Activated CD8-positive, alpha-beta memory T cell treated with anti-CD3 and anti-CD28 coated beads for 24 hours (primary cell): ENCODE results near the gene ATP1A1.

ENCODE experiments used
- DNase-seq: peaks from one replicate; pipeline ENCODE4 v3.0.0-alpha.2; 2020

ATP1A1 gene

DNA sequence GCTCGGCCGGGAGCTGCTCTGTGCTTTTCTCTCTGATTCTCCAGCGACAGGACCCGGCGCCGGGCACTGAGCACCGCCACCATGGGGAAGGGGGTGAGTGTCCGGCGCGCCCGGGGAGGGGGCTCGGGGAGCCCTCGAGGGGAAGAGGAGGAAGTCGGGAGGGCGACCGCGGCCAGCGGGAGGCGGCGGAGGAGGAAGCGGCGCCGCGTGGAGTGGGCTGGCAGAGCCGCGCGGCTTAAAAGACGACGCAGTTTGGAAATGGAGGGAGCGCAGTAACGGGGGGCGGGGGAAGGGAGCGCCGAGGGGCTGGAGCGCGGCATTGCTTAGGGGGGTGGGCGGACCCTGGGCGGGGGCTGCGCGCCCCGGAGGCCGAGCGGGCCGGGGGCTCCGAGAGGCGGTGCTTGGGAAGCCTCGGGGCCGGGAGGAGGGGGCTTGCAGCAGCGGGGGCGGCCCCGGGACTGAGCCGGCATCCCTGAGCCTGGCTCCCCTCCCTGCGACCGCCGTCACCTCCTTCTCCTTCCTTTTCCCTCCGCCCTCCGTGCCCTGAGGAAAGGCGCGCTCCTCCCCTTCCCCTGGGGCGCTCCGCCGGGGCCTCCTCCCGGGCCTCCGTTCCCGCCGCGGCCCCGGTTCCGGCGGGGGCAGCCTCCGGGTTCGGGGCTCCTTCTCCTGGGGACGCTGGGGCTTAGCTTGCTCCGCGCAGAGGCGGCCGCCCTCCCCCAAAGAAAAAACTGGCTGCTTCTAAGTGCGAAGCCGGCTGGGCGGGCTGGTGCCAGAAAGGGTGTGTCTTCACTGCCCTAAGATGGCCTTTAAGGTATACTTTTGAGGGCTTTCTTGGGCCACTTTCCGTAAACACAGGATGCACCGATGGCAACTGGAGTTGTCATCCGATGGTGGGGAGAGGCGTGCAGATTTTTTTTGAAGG, 648 bp downstream of the ATP1A1 start:
- peak; percentile 83 for DNase-seq

DNA sequence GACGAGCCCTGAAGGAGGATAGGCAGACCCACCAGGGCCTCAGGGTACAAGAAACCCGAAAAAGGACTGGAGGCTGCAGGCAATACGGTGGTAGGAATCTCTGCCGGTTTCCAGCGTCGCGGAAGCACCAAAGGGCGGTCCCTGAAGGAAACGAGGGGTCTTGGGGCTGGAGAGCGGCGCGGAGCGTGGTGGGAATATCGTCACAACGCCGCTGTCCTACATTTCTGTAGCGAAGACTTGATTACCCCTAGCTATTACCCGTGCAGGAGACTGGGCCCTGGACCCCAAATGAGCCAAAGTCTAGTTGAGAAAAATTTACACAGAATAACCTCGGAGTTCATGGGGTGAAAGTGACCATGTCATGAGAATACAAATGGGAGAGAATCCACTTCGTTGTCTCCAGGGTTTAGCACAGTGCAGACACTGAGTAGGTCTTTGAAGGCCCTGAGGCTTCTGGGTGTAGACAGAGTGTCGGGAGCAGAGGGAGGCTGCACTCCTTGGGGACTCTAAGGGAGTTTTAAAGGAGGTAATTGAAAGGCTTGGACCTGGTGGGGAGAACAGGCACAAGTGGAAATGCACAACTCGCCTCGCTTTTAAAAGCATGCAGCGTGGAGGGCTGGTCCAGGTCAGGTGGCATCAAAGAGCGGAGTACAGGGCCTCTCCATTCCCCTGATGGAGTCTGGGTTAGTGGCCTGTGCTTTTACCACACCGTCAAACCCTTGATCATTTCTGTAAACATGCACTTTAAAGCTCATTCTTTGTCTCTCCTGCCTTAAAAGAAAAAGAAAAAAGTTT, 1.5 kb downstream of the ATP1A1 start:
- DNase-seq, result no peak

DNA sequence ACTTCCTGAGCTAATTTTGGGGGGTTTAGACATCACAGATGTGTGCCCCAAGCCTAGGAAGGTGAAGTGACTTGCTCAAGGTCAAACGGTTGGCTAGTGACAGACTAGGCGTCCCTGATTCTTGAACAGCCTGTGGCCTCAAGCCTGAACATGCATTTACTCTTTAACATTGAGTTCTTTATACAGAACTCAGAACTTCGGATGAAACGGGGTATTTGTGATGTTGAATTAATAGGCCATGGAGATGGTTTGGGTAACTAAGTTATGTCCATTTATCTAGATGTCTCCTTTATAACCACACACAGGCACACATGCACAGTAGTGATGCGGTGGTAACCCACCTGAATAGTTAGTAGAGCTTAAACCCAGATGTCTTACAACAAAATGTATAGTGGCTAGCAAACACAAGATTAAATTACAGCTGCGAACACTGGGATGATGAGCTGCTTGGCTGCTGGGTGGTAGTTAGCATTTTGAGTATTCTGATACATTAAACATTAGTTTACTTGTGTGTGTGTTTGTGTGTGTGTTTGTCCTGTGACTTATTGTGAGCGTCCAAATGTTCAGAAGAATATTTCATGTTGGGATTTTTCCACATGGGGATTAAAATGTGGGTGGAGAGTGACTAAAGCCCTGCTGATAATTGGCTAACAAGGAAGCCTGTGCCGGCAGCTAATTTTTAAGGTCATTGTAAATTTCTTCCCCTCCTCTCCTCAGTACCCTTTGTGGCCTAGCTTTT, 2.3 kb downstream of the ATP1A1 start:
- DNase-seq, result no peak

DNA sequence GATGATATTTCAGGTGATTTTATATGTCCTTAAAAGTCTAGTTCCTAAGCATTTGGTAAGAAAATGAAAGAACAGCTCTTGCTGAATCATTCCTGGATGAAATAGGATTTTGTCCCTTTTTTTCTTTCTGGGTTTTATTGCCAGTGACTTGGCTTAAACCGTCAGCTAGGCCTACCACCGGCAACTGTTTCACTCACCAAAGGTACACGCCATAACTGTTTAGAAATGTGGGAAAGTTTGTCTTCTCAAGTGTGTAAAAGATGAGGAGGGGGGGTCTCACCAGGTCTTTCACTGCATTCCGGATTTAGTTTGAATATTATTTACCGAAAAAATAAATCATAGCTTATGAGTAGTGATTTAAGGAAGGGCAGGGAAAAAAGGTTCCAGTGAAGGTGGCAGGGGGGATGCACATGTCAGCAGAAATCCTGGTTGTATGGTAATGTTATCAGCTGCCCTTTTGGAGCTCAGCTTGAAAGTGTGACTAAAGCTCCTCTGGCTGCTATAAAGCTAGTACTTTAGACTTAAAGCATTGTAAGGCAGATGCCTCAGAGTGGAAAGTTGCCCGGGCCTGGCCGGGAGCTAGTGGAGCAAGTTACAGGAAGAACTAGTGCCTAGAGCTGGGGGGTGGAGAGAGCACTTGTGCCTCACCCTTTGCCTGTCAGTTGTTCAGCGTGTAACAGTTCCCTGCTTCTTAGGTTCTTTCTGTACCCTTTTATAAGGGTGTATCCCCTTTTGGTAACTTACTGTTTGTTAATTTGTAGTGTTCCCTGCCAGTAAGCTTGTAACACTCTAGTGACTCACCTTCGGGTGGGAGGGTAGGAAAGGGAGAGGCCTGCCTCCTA, 3.1 kb downstream of the ATP1A1 start:
- peak; percentile 69 for DNase-seq

DNA sequence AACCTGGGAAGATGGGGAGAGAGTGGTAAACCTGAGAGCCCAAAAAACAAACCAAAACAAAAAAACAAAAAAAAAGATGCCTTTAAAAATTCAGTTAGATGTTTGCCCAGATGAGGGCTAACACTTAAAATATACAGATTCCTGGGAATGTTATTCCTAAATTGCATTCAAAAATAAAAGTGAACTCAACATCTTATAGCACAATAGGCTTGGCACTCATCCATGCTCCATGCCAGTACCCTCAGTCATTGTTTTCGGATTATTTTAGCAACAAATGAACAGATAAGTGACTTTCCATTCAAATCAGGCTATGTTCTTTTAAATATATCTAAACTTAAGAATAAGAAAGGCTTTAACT, 3.7 kb downstream of the ATP1A1 start:
- no peak for DNase-seq

DNA sequence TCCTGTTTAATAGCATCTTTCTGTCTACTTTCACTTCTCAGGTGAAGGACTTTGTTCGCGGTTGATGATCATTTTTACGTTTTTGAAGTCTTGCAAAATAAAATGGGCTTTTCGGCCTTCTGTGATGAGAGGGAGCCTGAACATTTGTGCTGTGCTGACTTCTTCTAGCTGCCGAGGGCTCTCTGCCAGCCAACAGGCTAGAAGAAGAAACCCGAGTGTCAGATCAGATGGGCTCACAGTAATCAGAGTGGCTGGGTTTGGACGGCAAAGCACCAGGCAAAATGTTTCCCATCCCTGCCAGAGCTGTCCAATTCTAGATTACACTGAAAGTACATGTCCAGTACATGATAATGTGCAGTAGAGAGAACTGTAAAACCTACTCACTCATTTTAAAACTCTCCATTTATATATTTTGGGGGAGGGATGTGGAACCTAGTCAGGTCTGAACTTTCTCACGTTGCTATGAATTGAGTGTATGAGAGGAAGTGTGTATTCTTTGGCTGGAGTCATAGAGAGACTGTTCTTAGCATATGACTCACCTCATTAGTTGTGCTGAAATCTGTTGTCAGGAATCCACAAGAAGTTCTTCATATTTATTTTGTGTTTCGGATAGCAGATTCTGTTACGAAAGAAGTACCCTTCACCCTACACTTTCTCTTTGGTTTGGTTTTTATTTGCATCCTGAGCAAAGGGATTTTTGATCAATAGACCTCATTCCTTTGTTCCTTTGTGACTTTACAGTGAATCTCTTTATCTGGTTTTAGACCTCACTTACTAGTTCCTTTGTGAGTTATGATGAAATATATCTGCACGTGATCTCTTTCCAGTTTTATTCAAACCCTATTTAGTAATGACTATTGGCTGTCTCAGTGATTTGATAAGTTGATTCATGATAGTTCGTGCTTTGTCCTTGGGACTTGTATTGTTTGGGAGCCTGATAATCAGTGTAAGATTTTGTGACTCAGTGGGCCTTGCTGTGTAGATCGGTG, 4.8 kb downstream of the ATP1A1 start:
- DNase-seq, result peak; percentile 73

DNA sequence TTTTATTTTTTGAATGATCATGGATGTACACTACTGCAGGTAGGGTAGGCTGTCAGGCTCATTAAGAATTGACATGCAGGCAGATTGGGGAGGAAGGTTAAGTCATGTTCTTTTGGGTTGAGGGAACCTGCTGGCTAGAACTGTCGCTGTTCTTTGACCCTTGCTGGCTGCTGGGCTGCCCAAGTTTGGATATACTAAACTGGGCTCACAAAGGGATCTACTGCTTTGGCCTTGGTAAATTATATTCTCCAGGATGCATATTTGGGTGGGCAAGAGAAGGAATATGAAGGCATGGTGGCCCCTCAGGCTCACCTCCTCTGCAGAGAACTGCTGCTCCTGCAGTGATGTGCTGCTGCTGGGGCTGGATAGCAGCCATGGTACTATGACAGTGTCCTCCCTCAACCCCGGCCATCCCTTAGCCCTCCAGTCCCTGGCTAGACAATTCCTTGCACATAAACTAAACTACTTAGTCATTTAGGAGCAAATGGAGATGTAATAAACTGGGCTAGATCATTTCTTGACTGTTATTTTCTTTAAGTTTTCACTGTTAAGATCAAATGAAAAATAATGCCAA, 6.1 kb downstream of the ATP1A1 start:
- DNase-seq, result no peak

DNA sequence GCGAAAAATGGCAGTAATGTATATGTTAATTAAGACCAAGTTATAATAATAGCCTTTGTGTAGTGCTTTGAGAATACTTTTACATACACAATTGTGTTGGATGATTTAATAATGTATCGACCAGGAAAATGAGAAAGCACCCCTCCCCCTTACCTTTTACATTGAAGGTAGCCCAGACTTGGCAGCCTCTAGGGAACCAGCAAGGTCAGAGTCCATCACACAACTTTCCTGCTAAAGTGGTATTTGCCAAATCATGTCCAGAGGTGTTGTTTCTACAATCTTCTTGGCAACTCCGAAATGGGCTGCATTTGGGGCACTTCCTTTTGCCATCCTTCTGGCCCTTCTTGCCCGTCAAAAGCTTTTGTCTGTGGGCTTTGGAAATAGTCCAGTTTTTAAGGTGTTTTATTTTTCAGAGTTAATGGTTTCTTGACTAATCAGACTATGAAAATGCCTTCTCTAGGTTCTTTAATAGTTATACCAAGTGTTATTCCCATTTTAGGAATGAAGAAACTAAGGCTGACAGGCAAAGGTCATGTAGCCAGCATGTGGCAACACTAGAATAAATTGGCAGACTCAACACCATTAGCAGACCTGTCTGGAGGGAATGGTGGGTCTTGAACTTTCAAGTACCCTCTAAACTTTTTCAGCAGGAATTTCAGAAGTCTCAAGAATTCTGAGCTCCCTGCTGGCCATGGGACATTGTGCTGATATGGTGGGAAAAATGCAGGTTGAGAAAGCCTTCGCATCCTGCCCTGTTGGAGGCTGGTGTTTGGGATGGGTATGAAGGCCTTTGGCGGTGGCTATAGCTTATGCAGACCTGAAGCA, 6.8 kb downstream of the ATP1A1 start:
- no peak for DNase-seq

DNA sequence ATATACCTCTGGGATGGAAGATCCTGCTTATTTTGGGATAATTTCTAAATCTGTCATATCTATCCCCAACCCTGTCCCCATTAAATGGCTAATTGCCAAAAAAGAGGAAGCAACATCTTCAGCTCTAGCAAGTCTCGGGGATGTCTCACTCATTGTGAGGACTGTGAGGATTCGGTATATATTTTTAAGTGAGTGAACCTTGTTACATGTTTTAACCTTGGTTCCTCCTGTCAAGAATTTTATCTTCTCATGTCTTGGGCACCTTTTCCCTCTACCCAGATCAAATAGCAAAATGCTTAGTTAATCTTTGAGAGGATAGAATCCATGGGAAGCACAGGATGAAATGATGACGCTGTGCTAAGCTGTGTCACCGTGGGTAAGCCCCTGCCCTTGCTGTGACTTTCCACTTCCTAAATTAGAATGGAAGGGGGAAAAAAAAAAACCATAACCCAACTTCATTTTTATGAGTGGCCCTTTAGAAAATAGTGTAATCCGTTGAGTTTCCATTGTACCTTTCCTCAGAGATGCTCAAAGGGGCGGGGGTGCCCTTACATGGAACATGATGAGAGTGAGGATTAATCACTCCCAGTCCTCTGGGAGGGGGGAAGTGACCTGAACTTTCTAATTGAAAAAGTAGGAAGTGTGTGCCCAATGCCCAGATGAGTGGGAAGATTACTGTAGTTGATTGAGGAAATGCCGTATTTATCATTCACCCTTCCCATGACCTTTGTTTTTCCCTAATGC, 7.6 kb downstream of the ATP1A1 start:
- DNase-seq, result no peak

DNA sequence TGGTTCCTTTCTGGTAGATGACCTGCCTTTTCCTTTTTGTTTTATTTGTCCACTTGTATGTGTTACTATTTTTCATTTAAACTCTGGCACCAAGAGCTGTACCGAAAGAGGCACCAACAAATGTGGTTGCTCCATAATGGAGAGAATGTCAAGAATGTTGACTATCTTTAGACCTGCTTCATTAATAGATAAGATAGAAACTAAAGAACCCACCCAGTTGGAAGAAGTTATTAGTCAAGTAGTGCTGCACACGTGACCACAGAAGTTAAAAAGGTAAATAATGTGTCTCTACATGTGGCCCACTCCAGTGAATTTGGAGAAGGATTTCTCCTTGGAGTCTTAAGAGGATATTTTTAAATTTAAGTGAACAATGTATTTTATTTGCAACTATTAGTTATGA, 9.3 kb downstream of the ATP1A1 start:
- no peak for DNase-seq

DNA sequence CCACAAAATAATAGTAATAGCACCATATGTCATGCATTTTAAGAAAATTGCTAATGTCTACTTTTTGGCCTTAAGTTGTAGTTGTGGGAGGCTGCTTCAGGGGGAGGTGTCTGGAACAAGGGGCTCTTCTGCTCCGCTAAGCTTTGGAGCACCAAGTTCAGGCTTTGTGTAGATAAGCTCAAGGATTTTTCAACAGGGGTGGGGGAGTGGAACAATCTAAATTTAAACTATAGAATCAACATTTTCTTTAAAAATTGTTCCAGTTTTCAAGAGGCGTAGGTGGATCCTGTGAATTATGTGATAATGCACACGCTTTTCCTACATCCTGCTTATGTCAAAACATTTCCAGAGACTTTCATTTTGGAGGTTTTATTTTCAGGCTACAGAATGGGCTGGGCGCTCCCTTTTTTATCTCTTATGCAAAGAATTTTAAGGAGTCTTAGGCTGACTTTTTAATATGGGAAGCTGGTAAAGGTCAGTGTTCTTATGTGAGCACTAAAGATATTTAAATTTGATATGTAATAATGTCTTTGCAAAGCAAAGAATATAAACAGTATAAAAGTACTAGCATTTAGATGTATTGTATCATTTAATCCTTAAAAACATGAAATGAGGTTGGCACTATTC, 9.9 kb downstream of the ATP1A1 start:
- no peak for DNase-seq

DNA sequence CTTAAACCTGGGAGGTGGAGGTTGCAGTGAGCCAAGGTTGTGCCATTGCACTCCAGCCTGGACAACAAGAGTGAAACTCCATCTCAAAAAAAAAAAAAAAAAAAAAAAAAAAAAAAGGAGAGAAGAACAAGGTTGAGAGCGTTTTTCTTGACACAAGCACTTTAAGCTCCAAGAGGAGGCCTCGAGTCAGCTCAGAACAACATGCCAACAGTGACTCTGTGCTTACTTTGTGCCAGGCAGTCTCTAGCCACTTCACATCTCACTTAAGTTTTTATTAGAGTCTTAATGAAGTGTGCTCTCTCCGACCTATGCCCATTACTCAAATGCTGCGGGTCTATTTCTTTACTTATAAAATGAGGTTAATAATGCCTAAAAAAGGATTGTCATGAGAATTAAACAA, 13.0 kb downstream of the ATP1A1 start:
- no peak for DNase-seq

DNA sequence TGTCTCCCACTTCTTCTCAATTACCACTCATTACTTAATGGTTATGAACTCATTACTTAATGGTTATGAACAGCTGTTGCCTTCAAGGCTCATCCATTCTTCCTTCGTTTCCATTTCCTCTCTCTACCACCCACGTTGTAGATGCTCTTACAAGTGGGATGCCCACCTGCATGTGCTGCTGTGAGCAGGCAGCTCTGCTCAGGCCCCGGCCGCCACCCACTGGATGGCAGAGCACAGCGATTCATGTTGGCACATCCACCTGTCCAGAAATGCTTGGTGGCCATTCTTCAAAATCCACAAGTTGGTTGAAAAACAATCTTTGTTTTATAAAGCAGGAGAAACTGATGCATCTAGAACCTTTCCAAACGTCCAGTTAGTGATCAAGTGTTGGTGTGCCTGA, 14.5 kb downstream of the ATP1A1 start:
- no peak for DNase-seq

DNA sequence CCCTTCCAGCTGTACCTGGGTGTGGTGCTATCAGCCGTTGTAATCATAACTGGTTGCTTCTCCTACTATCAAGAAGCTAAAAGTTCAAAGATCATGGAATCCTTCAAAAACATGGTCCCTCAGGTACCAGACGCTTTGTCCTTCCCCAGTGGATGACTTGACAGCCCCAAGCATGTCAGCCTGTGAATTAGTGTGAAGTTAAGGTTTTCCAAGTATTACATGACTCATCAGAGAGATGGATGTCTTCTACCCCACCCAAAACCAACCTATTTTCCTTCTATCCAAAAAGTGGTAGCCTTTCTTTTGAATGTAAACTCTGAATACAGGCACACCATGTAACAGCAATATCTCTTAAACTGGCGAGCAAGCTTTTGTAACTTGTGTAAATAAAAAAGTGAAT, 15.1 kb downstream of the ATP1A1 start:
- no peak for DNase-seq

DNA sequence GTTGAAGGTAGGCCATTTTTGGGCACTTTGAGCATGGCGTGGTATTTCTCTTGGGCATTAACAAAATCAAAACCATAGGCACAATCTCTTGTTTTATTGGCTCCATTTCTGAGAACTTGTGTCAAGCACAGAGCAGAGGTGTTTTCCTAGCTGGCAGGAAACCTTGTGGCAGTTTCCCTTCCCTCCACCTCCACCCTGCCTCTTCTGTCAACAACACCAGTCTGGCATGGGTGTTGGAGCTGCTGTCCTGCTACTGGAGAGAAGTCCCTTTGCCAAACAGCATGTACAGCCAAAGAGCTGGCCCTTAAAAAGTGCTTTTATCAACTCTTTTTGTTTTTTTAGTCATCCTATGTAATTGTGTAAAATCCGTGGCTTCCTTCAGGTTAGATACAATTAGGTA, 16.0 kb downstream of the ATP1A1 start:
- DNase-seq, result no peak

DNA sequence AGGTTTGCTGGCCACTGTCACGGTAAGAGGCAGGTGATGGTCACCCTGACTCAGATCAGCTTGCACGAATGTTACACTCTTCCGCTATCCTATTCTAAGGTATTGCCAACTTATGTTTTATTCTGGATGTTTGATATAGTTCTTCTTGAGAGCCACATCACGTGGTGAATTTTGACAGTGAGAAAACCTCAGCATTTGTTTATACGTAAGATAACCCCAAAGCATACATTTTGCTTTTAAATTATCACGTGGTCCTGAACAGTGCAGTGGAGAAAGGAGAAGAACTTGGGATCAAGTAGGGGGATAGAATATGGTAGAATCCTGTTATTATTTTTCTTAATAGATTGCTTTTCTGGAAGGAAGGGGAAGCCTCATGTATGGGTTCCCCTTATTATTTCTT, 16.6 kb downstream of the ATP1A1 start:
- DNase-seq, result no peak

DNA sequence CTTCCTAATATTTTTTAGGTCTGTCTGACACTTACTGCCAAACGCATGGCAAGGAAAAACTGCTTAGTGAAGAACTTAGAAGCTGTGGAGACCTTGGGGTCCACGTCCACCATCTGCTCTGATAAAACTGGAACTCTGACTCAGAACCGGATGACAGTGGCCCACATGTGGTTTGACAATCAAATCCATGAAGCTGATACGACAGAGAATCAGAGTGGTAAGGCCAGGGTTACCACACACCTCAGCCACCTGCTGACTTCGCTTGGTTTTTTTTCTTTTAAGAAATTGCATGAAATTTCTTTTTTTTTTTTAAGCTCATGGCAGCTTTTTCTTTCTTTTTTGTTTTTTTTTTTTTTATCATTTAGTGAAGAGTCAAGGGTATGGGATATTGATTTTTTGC, 17.2 kb downstream of the ATP1A1 start:
- no peak for DNase-seq

DNA sequence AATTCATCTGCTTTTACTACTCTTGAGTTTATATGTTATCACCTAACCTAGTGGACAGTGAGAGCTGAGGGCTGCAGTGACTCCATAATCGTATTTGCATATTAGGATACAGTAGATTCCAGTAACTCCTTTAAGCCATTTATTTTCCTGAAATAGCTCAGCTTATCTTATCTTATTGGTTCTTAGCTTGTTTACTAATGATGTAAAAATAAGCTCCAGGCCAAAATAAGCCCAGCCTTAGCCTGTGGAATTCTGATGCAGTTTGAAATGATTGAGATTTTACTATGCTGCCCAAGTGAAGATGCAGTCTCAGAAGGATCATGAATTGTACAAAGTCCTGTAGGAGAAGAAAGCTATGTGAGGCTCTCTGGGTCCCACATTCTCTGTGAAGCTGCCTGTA, 18.1 kb downstream of the ATP1A1 start:
- DNase-seq, result no peak
